BJ (cell line): ENCODE data around the gene NAT8. TPM values are rescaled to one million over a fixed set of nuclear protein-coding genes. Genes with fewer than 3 reads are reported as not detected.
"Not testable (repeated sequence)": the region's sequence is repeated elsewhere in the genome, so short reads cannot be mapped to it uniquely, and the experiment has no call there.

ENCODE experiments used
- CTCF ChIA-PET: fragments of 350-600 bp; formaldehyde crosslinking; extraction: SDS; loops from one replicate; lab custom pipeline; 2021; ENCODE audit warnings: antibody characterized with exemption, inconsistent platforms; lab: Yijun Ruan, JAX
- POLR2A ChIA-PET: fragments of 300-600 bp; sonication (Branson Sonifier 250); formaldehyde crosslinking; extraction: SDS; loops from one replicate; lab custom pipeline; 2021; ENCODE audit warnings: antibody characterized with exemption; lab: Charles Lee
- DNase-seq: peaks from one replicate; pipeline ENCODE4 v3.0.0-alpha.2; 2011; ENCODE audit warnings: low read depth
- H3K27me3 ChIP-seq: 2 replicates; pipeline ENCODE4 v1.6.0; 2011; ENCODE audit warnings: low read length; ENCODE audit not compliant: control insufficient read depth, insufficient read depth
- H3K36me3 ChIP-seq: 2 replicates; pipeline ENCODE4 v1.5.1; 2011; ENCODE audit warnings: low read length; ENCODE audit not compliant: control insufficient read depth, insufficient read depth
- H3K4me3 ChIP-seq: 2 replicates; pipeline ENCODE4 v1.5.1; 2011; ENCODE audit warnings: low read depth, mild to moderate bottlenecking, control low read depth, low read length
- polyA plus RNA-seq: library from polyadenylated mRNA; depleted of rRNA; stranded (reverse); fragments of >200 nt; gene quantifications from 2 replicates; pipeline ENCODE4 v1.2.3, GENCODE V29; 2011
- TF ChIP-seq, protein P1 (sequence below): IDR thresholded peaks from 2 replicates; pipeline ENCODE4 v1.5.1; 2011; ENCODE audit warnings: low read depth, mild to moderate bottlenecking, control low read depth, inconsistent platforms, low read length, moderate library complexity; ENCODE audit not compliant: insufficient read depth

Gene NAT8
- polyA plus RNA-seq, 1 experiment, result not detected

DNA sequence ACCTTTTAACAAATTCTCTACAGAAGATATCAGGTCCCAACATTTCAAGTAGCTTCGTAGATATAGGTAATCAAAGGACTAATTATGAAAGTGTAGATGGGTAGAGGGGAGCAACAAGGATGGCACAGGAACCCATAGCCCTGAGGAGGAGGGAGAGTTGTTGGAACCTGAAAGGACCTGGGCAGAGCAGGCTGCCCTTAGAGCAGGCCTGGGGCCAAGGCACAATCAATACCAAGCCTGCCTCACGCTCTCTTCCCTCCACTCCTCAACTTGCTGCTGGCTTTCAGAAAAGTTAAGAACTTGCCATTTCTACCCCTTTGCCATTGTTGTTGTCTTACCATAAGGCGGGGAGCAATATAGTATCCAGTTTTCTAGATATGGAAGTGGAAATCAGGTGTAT, 10.1 kb upstream of the NAT8 start:
- DNase-seq, result no peak
- TF ChIP-seq, protein P1, sequence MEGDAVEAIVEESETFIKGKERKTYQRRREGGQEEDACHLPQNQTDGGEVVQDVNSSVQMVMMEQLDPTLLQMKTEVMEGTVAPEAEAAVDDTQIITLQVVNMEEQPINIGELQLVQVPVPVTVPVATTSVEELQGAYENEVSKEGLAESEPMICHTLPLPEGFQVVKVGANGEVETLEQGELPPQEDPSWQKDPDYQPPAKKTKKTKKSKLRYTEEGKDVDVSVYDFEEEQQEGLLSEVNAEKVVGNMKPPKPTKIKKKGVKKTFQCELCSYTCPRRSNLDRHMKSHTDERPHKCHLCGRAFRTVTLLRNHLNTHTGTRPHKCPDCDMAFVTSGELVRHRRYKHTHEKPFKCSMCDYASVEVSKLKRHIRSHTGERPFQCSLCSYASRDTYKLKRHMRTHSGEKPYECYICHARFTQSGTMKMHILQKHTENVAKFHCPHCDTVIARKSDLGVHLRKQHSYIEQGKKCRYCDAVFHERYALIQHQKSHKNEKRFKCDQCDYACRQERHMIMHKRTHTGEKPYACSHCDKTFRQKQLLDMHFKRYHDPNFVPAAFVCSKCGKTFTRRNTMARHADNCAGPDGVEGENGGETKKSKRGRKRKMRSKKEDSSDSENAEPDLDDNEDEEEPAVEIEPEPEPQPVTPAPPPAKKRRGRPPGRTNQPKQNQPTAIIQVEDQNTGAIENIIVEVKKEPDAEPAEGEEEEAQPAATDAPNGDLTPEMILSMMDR, result no peak
- ChIA-PET POLR2A (no interaction called here), CTCF (interaction anchor here (0.6 kb wide), 1 partner anchor 391 kb away, joined by 4 read pairs; no protein-coding TSS in a partner anchor)
- peaks cover 2% of the 10 kb centered on the region; the same call in 1 of the 2 replicates for H3K27me3 ChIP-seq
- no peaks in the 10 kb centered on the region for H3K36me3 ChIP-seq
- no peak overlapping the region for H3K4me3 ChIP-seq

DNA sequence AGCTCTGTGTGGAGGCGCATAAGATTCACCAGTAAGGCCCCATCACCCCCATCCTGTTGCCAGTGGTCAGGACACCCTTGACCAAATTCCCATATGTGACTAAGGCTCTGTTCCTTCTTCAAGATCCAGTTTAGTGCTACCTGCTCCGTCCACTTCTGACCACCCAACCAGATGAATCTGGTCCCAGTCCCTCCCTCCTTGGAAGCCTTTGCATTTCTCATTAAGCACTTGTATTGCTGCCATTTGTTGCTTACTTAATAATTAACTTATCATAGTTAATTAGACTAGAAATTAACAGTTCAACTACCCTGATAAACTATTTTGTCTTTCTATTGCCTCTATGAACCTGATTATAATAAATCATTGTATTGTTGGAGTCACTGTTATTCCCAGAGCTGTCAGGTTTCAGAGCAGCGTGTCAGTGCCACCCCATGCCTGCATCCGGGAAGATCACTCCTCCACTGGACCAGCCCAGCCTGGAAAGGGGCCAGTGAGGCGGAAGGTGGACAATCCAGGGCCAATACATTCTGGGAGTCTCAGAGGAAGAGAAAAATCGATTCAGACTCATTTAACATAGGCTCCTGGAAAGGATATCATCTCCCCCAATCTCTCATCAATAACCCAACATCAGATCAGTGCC, 9.5 kb upstream of the NAT8 start:
- ChIA-PET CTCF (interaction anchor here (0.6 kb wide), 1 partner anchor 28 kb away, joined by 3 read pairs; no protein-coding TSS in a partner anchor), POLR2A (no interaction called here)
- H3K36me3 ChIP-seq, result no peaks in the 10 kb centered on the region
- peaks cover 2% of the 10 kb centered on the region; the same call in 1 of the 2 replicates for H3K27me3 ChIP-seq
- H3K4me3 ChIP-seq, result no peak overlapping the region
- TF ChIP-seq, protein P1, result no peak
- DNase-seq, result no peak

DNA sequence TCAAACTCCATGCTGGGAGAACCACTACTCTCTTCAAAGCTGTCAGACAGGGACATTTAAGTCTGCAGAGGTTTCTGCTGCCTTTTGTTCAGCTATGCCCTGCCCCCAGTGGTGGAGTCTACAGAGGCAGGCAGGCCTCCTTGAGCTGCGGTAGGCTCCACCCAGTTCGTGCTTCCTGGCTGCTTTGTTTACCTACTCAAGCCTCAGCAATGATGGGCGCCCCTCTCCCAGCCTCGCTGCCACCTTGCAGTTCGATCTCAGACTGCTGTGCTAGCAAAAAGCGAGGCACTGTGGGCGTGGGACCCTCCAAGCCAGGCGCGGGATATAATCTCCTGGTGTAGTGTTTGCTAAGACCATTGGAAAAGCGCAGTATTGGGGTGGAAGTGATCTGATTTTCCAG, 5.5 kb upstream of the NAT8 start:
- H3K27me3 ChIP-seq, H3K4me3 ChIP-seq, DNase-seq, POLR2A ChIA-PET, H3K36me3 ChIP-seq, CTCF ChIA-PET: not testable (repeated sequence)

DNA sequence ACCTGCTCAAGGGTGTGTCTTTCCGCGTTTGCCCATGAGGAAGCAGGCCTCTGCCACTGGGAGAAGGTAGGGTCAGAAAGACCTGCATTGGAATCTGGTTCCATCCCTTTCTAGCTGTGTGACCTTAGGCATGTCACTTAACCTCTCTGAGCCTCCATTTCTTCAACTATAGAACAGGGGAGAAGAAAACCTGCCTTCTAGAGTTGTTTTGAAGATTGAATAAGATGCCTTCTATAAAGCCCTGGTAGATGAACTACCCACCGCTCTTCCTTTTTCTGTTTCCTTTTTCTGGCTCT, 507 bp downstream of the NAT8 start:
- no peak overlapping the region for H3K4me3 ChIP-seq
- H3K36me3 ChIP-seq, result no peaks in the 10 kb centered on the region
- TF ChIP-seq, protein P1, result no peak
- CTCF ChIA-PET, result no interaction called here
- POLR2A ChIA-PET, result no interaction called here
- H3K27me3 ChIP-seq, result no peaks in the 10 kb centered on the region
- no peak for DNase-seq

DNA sequence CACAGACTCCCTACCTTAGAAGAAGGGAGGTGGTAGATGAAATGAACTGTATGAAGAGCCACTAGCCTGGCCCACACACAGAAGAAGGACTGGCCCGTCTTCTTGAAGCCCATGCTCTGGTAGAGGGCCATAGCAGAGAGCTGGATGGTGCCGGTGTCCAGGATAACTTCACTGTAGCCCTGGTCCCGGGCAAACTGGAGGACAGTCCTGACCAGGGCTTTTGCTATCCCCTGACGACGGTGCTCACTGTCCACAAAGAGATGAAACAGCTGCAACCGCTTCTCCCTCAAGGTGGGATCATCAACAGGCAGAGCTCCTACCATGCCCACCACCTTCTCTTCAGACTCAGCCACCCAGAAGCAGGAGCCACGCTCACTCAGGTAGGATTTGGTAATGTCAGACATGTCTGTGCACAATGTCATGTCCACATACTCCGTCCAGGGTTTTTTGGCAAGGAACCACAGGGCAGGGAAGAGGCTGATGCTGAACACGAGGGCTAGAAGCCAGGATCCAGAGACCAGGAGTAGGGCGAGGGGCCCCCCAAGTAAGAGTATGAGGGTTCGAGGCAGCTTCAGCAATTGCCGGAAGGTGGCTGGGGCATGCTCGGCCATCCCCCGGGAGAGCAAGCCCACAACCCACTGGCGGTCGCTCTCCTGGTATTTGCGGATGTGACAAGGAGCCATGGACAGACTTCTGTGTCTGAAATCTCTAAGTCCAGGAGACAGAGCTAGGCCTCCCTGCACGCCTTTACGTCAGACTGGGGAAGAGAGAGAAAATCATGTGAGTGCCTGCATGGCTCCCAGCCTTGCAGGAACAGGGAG, 1.1 kb downstream of the NAT8 start:
- ChIA-PET POLR2A (no interaction called here), CTCF (no interaction called here)
- TF ChIP-seq, protein P1, result no peak
- Histone ChIP-seq H3K4me3 (no peak overlapping the region), H3K27me3 (no peaks in the 10 kb centered on the region), H3K36me3 (no peaks in the 10 kb centered on the region)
- no peak for DNase-seq
